Nephron (organoid): ENCODE results near the gene KCNN4.
"Not testable (repeated sequence)": the region's sequence is repeated elsewhere in the genome, so short reads cannot be mapped to it uniquely, and the experiment has no call there.

Experiments
- H3K27ac Mint-ChIP-seq, 3 experiments: 2 replicates each; pipeline ENCODE4 v1.8.0; 2020; ENCODE audit warnings: mixed read lengths in 3 of 3, mild to moderate bottlenecking in 2 of 3, moderate library complexity in 1 of 3
- H3K27me3 Mint-ChIP-seq: 2 replicates; pipeline ENCODE4 v1.8.0; 2021; ENCODE audit warnings: low read depth, mild to moderate bottlenecking, moderate library complexity, mixed read lengths
- H3K36me3 Mint-ChIP-seq: 2 replicates; pipeline ENCODE4 v1.8.0; 2020; ENCODE audit warnings: low read depth, mixed read lengths
- H3K4me1 Mint-ChIP-seq: 2 replicates; pipeline ENCODE4 v1.8.0; 2020; ENCODE audit warnings: mixed read lengths
- H3K4me3 Mint-ChIP-seq, 3 experiments: 2 replicates each; pipeline ENCODE4 v1.8.0; 2020; ENCODE audit warnings: mild to moderate bottlenecking in 3 of 3, mixed read lengths in 3 of 3, moderate library complexity in 2 of 3
- H3K9me3 Mint-ChIP-seq: 2 replicates; pipeline ENCODE4 v1.8.0; 2020; ENCODE audit warnings: mixed read lengths
- TF ChIP-seq, protein P1 (sequence below), 3 experiments: fragments of 200-600 bp; sonication (generic); IDR thresholded peaks; one replicate each; pipeline ENCODE4 v1.5.0; 2021; ENCODE audit warnings: antibody characterized with exemption in 3 of 3; ENCODE audit not compliant: unreplicated experiment in 3 of 3

Gene KCNN4

DNA sequence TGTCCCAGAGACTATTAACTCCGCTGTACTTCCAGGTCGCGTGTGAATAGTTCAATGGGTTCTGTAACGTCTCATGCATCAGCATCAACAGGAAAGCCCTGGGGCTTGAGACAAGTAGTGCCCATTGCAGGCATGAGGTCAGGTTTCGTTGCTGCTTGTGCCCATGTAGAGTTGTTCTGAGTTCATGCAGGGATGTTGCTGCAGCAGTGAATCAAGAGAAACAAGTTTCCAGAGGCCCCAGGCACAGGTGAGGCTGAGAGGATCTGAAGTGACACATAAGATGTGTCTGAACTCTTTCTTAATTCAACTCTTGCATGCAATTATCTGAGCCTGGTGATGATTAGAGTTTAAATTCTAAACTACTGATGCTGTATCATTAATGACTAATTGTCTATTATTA, 37.7 kb upstream of the KCNN4 start:
- Mint-ChIP-seq H3K4me3 (no peak overlapping the region), H3K27ac (no peak overlapping the region), H3K36me3 (no peaks in the 10 kb centered on the region)

GRCh38 chr19:43817454-43817853, 36.7 kb upstream of the KCNN4 start:
- H3K27me3 Mint-ChIP-seq = peaks cover 34% of the 10 kb centered on the region
- H3K9me3 Mint-ChIP-seq, H3K4me3 Mint-ChIP-seq, H3K4me1 Mint-ChIP-seq, H3K36me3 Mint-ChIP-seq, H3K27ac Mint-ChIP-seq: not testable (repeated sequence)

More for the DNA sequence above, 37.7 kb upstream of the KCNN4 start:
- Mint-ChIP-seq H3K4me1 (no peaks in the 10 kb centered on the region), H3K9me3 (no peaks in the 10 kb centered on the region), H3K27me3 (peaks cover 29% of the 10 kb centered on the region)
- TF ChIP-seq, protein P1, sequence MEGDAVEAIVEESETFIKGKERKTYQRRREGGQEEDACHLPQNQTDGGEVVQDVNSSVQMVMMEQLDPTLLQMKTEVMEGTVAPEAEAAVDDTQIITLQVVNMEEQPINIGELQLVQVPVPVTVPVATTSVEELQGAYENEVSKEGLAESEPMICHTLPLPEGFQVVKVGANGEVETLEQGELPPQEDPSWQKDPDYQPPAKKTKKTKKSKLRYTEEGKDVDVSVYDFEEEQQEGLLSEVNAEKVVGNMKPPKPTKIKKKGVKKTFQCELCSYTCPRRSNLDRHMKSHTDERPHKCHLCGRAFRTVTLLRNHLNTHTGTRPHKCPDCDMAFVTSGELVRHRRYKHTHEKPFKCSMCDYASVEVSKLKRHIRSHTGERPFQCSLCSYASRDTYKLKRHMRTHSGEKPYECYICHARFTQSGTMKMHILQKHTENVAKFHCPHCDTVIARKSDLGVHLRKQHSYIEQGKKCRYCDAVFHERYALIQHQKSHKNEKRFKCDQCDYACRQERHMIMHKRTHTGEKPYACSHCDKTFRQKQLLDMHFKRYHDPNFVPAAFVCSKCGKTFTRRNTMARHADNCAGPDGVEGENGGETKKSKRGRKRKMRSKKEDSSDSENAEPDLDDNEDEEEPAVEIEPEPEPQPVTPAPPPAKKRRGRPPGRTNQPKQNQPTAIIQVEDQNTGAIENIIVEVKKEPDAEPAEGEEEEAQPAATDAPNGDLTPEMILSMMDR (IDR thresholded peaks at IDR 0.05; ENCODE audit: unreplicated experiment in 3 of 3) = no peak

GRCh38 chr19:43814663-43815352, 34.0 kb upstream of the KCNN4 start:
- Mint-ChIP-seq H3K27me3 (peaks cover 37% of the 10 kb centered on the region), H3K27ac (no peak overlapping the region), H3K36me3 (no peaks in the 10 kb centered on the region), H3K4me1 (no peaks in the 10 kb centered on the region), H3K4me3 (no peak overlapping the region), H3K9me3 (no peaks in the 10 kb centered on the region)
- TF ChIP-seq, protein P1 (IDR thresholded peaks at IDR 0.05; ENCODE audit: unreplicated experiment in 3 of 3) = no peak

DNA sequence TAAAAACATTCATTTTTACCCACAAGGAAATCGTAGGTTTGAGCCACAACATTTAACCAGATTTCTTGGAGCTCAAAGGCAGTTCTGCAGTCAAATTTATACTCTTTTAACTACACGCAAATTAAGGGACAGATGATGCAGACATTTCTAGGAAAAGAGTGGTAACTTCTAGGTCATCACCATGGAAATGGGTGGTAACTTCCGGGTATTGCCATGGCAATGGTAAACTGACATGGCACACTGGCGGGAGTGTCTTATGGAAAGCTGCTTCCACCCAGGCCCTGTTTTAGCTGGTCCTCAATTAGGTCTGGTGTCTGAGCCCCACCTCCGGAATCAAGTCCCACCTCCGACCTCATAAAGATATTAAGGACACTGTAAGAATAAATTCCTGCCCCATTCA, 31.9 kb upstream of the KCNN4 start:
- no peaks in the 10 kb centered on the region for H3K36me3 Mint-ChIP-seq
- no peaks in the 10 kb centered on the region for H3K9me3 Mint-ChIP-seq
- no peak overlapping the region for H3K4me3 Mint-ChIP-seq
- TF ChIP-seq, protein P1 (IDR thresholded peaks at IDR 0.05; ENCODE audit: unreplicated experiment in 3 of 3) = no peak
- no peaks in the 10 kb centered on the region for H3K4me1 Mint-ChIP-seq
- H3K27me3 Mint-ChIP-seq = peaks cover 31% of the 10 kb centered on the region
- no peak overlapping the region for H3K27ac Mint-ChIP-seq

GRCh38 chr19:43812259-43812658, 31.5 kb upstream of the KCNN4 start:
- H3K4me3 Mint-ChIP-seq = no peak overlapping the region

GRCh38 chr19:43811837-43812236, 31.1 kb upstream of the KCNN4 start:
- TF ChIP-seq, protein P1 (IDR thresholded peaks at IDR 0.05; ENCODE audit: unreplicated experiment in 3 of 3) = no peak
- peaks cover 34% of the 10 kb centered on the region for H3K27me3 Mint-ChIP-seq
- H3K36me3 Mint-ChIP-seq = no peaks in the 10 kb centered on the region
- H3K4me1 Mint-ChIP-seq = no peaks in the 10 kb centered on the region
- H3K4me3 Mint-ChIP-seq = no peak overlapping the region
- H3K9me3 Mint-ChIP-seq = no peaks in the 10 kb centered on the region
- H3K27ac Mint-ChIP-seq = no peak overlapping the region

More at GRCh38 chr19:43812259-43812658, 31.5 kb upstream of the KCNN4 start:
- Mint-ChIP-seq H3K36me3 (no peaks in the 10 kb centered on the region), H3K27ac (no peak overlapping the region), H3K4me1 (no peaks in the 10 kb centered on the region), H3K9me3 (no peaks in the 10 kb centered on the region), H3K27me3 (peaks cover 32% of the 10 kb centered on the region)
- TF ChIP-seq, protein P1 (IDR thresholded peaks at IDR 0.05; ENCODE audit: unreplicated experiment in 3 of 3) = no peak
